Bronchus fibroblast of lung (primary cell): ENCODE measurements around the gene ECHS1. TPM values are rescaled to one million over a fixed set of nuclear protein-coding genes. Genes with fewer than 3 reads are reported as not detected.

ENCODE experiments used
- total RNA-seq: library from RNA; depleted of rRNA; stranded (reverse); fragments of >200 nt; gene quantifications from 2 replicates; pipeline ENCODE4 v1.2.3, GENCODE V29; 2015

Gene ECHS1
- 94.8 and 105 TPM in 2 replicates for total RNA-seq

GRCh38 chr10:133373174-133374090 is at the start of gene ECHS1:
TSS of gene ECHS1 (minus strand) at chr10:133373354. CDS start at chr10:133373333, 21 bp downstream.

GRCh38 chr10:133394064-133394663 is 21.0 kb upstream of the ECHS1 start, which contains the start of gene MTG1:
TSS of gene MTG1 (plus strand) at chr10:133394157. CDS start at chr10:133394221, 64 bp downstream.

GRCh38 chr10:133379152-133379800 is 6.1 kb upstream of the ECHS1 start, which contains the start of gene PAOX:
TSS of gene PAOX (plus strand) at chr10:133379262. CDS start at chr10:133379317, 55 bp downstream.

GRCh38 chr10:133357285-133358161 is 15.6 kb downstream of the ECHS1 start, which contains the start of gene FUOM:
TSS of gene FUOM (minus strand) at chr10:133358019. CDS start at chr10:133358007, 12 bp downstream.

GRCh38 chr10:133336577-133337369 is 36.4 kb downstream of the ECHS1 start, which contains the start of gene CALY:
TSS of gene CALY (minus strand) at chr10:133336896. CDS start at chr10:133328989, 7,907 bp downstream.

Other genes with a start within 250 kb of the ECHS1 start
- 0.15 and 0.17 TPM in 2 replicates for gene KNDC1, start 213.1 kb downstream of the ECHS1 start, total RNA-seq
- gene UTF1, start 143.1 kb downstream of the ECHS1 start, total RNA-seq, result not detected in 2 replicates
- not detected in 2 replicates for gene VENTX, start 135.5 kb downstream of the ECHS1 start, total RNA-seq
- gene ADAM8, start 96.5 kb downstream of the ECHS1 start, total RNA-seq, result 1.2 and 2.0 TPM in 2 replicates
- gene TUBGCP2, start 64.5 kb downstream of the ECHS1 start, total RNA-seq, result 60.2 and 62.2 TPM in 2 replicates
- 59.2 and 59.7 TPM in 2 replicates for gene ZNF511, start 64.4 kb downstream of the ECHS1 start, total RNA-seq
- gene CALY, start 36.5 kb downstream of the ECHS1 start, total RNA-seq, result 1.0 TPM in 1 of 2 replicates, not detected in the other
- gene PRAP1, start 26.0 kb downstream of the ECHS1 start, total RNA-seq, result not detected in 2 replicates
- gene FUOM, start 15.3 kb downstream of the ECHS1 start, total RNA-seq, result 24.9 and 32.7 TPM in 2 replicates
- gene PAOX, start 5.9 kb upstream of the ECHS1 start, total RNA-seq, result 4.4 and 4.6 TPM in 2 replicates
- 34.3 and 34.8 TPM in 2 replicates for gene MTG1, start 20.8 kb upstream of the ECHS1 start, total RNA-seq
- 0.59 and 1.2 TPM in 2 replicates for gene SPRN, start 51.3 kb upstream of the ECHS1 start, total RNA-seq
- gene SCART1, start 80.6 kb upstream of the ECHS1 start, total RNA-seq, result 0.15 and 0.34 TPM in 2 replicates
- gene CYP2E1, start 154.0 kb upstream of the ECHS1 start, total RNA-seq, result not detected in 2 replicates
- gene SYCE1, start 192.2 kb upstream of the ECHS1 start, total RNA-seq, result not detected in 2 replicates